Activated naive CD8-positive, alpha-beta T cell treated with anti-CD3 and anti-CD28 coated beads for 36 hours (primary cell): ENCODE results near the gene BIK. TPM values are rescaled to one million over a fixed set of nuclear protein-coding genes. Genes with fewer than 3 reads are reported as not detected.
"Not testable (repeated sequence)": the region's sequence is repeated elsewhere in the genome, so short reads cannot be mapped to it uniquely, and the experiment has no call there.

Experiments
- DNase-seq: peaks from one replicate; pipeline ENCODE4 v3.0.0; 2021
- H3K27ac Mint-ChIP-seq: one replicate; pipeline ENCODE4 v1.8.0; 2022; ENCODE audit warnings: mild to moderate bottlenecking, moderate library complexity, mixed read lengths
- H3K27me3 Mint-ChIP-seq: one replicate; pipeline ENCODE4 v1.8.0; 2022; ENCODE audit warnings: mild to moderate bottlenecking, mixed read lengths
- H3K36me3 Mint-ChIP-seq: one replicate; pipeline ENCODE4 v1.8.0; 2021; ENCODE audit warnings: mild to moderate bottlenecking, mixed read lengths
- H3K4me1 Mint-ChIP-seq: one replicate; pipeline ENCODE4 v1.8.0; 2021; ENCODE audit warnings: mixed read lengths
- H3K4me3 Mint-ChIP-seq: one replicate; pipeline ENCODE4 v1.8.0; 2022; ENCODE audit warnings: mild to moderate bottlenecking, moderate library complexity, mixed read lengths
- H3K9me3 Mint-ChIP-seq: one replicate; pipeline ENCODE4 v1.8.0; 2022; ENCODE audit warnings: mixed read lengths
- total RNA-seq, 2 experiments: library from RNA; stranded (reverse); gene quantifications; one replicate each; pipeline ENCODE4 v1.2.3, GENCODE V29; 2021

The BIK gene
- total RNA-seq, 2 experiments from 2014 or later, result 2.2 to 3.3 TPM

GRCh38 chr22:43142880-43143562 lies 32.5 kb downstream of the BIK start, which contains the start of gene MCAT:
MCAT (minus strand) TSS chr22:43143398; CDS start chr22:43143348, 50 bp downstream.
- no peaks in the 10 kb centered on the region for H3K9me3 Mint-ChIP-seq
- peak within 1 kb of the TSS; percentile 90 for H3K27ac Mint-ChIP-seq
- H3K27me3 Mint-ChIP-seq, result no peaks in the 10 kb centered on the region
- H3K36me3 Mint-ChIP-seq, result peaks cover 12% of the 10 kb centered on the region
- peaks cover 22% of the 10 kb centered on the region for H3K4me1 Mint-ChIP-seq
- DNase-seq, result peak; percentile 89
- H3K4me3 Mint-ChIP-seq, result peak within 1 kb of the TSS; percentile 87

- H3K4me3 Mint-ChIP-seq, result no peak overlapping the region
Observed at GRCh38 chr22:43144949-43145348, 34.4 kb downstream of the BIK start.

GRCh38 chr22:43145371-43145770 lies 34.8 kb downstream of the BIK start:
- H3K27me3 Mint-ChIP-seq, H3K27ac Mint-ChIP-seq, DNase-seq, H3K36me3 Mint-ChIP-seq, H3K9me3 Mint-ChIP-seq, H3K4me3 Mint-ChIP-seq: not testable (repeated sequence)
- peaks cover 22% of the 10 kb centered on the region for H3K4me1 Mint-ChIP-seq

More at GRCh38 chr22:43144949-43145348, 34.4 kb downstream of the BIK start:
- Mint-ChIP-seq H3K27ac (no peak overlapping the region), H3K27me3 (no peaks in the 10 kb centered on the region), H3K36me3 (peaks cover 7% of the 10 kb centered on the region), H3K9me3 (no peaks in the 10 kb centered on the region), H3K4me1 (peaks cover 22% of the 10 kb centered on the region)
- no peak for DNase-seq

GRCh38 chr22:43146332-43146731 lies 35.8 kb downstream of the BIK start:
- not testable (repeated sequence) for H3K4me3 Mint-ChIP-seq, H3K27me3 Mint-ChIP-seq, DNase-seq, H3K9me3 Mint-ChIP-seq, H3K36me3 Mint-ChIP-seq, H3K27ac Mint-ChIP-seq
- H3K4me1 Mint-ChIP-seq, result peaks cover 25% of the 10 kb centered on the region

- H3K36me3 Mint-ChIP-seq, result no peaks in the 10 kb centered on the region
- H3K4me1 Mint-ChIP-seq, result peaks cover 16% of the 10 kb centered on the region
- H3K9me3 Mint-ChIP-seq, result no peaks in the 10 kb centered on the region
- no peaks in the 10 kb centered on the region for H3K27me3 Mint-ChIP-seq
- DNase-seq, result no peak
- no peak overlapping the region for H3K4me3 Mint-ChIP-seq
- peak overlapping the region; percentile 19 for H3K27ac Mint-ChIP-seq
Observed at GRCh38 chr22:43147821-43148220, 37.3 kb downstream of the BIK start.

- H3K36me3 Mint-ChIP-seq, result peaks cover 1% of the 10 kb centered on the region
- no peaks in the 10 kb centered on the region for H3K27me3 Mint-ChIP-seq
- no peak overlapping the region for H3K4me3 Mint-ChIP-seq
- H3K9me3 Mint-ChIP-seq, result no peaks in the 10 kb centered on the region
- no peak overlapping the region for H3K27ac Mint-ChIP-seq
- DNase-seq, result no peak
- peaks cover 16% of the 10 kb centered on the region for H3K4me1 Mint-ChIP-seq
Observed at GRCh38 chr22:43148581-43148980, 38.0 kb downstream of the BIK start.

DNA sequence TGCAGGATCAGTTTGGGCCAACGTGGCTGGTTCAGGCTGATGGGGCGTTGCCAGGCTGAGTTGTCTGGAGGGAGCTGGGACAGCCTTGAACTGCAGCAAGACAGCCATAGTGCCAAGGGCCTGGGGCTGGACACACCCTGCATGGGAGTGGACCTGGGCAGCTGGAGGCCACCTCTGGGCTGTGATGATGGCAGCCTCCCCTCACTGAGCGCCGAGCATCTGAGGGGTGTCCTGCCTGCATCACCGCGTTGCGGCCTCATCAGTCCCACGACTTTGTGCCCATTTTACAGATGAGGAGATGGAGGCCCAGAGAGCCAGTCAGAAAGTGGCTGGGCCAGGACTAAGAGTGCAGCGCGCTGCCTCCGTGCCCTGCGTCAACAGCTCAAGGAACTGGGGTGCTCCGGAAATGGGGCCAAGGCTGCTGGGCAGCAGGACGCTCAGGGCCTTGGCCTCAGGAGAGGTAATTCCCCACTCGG lies 40.2 kb downstream of the BIK start:
- Mint-ChIP-seq H3K4me1 (peaks cover 19% of the 10 kb centered on the region), H3K27ac (peak overlapping the region; percentile 90), H3K9me3 (no peaks in the 10 kb centered on the region), H3K27me3 (no peaks in the 10 kb centered on the region), H3K4me3 (peak overlapping the region; percentile 85), H3K36me3 (peaks cover 1% of the 10 kb centered on the region)
- no peak for DNase-seq

- peak; percentile 61 for DNase-seq
- Mint-ChIP-seq H3K36me3 (peaks cover 1% of the 10 kb centered on the region), H3K9me3 (no peaks in the 10 kb centered on the region), H3K4me1 (peaks cover 19% of the 10 kb centered on the region), H3K27me3 (no peaks in the 10 kb centered on the region), H3K27ac (peak within 1 kb of the TSS; percentile 90), H3K4me3 (peak within 1 kb of the TSS; percentile 85)
Observed at GRCh38 chr22:43151251-43152002, 40.9 kb downstream of the BIK start, which contains the start of gene TSPO. TSPO (plus strand) TSS chr22:43151559; CDS start chr22:43159239, 7,680 bp downstream.

- Mint-ChIP-seq H3K9me3 (no peaks in the 10 kb centered on the region), H3K36me3 (peaks cover 1% of the 10 kb centered on the region)
Observed at GRCh38 chr22:43152003-43152356, 41.4 kb downstream of the BIK start.

GRCh38 chr22:43152357-43153071 lies 42.0 kb downstream of the BIK start:
- Mint-ChIP-seq H3K27me3 (no peaks in the 10 kb centered on the region), H3K4me3 (peak overlapping the region; percentile 85), H3K36me3 (peaks cover 1% of the 10 kb centered on the region), H3K4me1 (peaks cover 16% of the 10 kb centered on the region), H3K27ac (peak overlapping the region; percentile 79), H3K9me3 (no peaks in the 10 kb centered on the region)
- peak; percentile 69 for DNase-seq

More at GRCh38 chr22:43152003-43152356, 41.4 kb downstream of the BIK start:
- Mint-ChIP-seq H3K27ac (peak overlapping the region; percentile 79), H3K4me3 (peak overlapping the region; percentile 85), H3K27me3 (no peaks in the 10 kb centered on the region), H3K4me1 (peaks cover 19% of the 10 kb centered on the region)
- DNase-seq, result peak; percentile 20

- Mint-ChIP-seq H3K9me3 (no peaks in the 10 kb centered on the region), H3K4me3 (no peak overlapping the region), H3K27me3 (no peaks in the 10 kb centered on the region), H3K4me1 (peaks cover 13% of the 10 kb centered on the region), H3K27ac (no peak overlapping the region), H3K36me3 (peaks cover 3% of the 10 kb centered on the region)
- no peak for DNase-seq
Observed at GRCh38 chr22:43153899-43154298, 43.3 kb downstream of the BIK start.

DNA sequence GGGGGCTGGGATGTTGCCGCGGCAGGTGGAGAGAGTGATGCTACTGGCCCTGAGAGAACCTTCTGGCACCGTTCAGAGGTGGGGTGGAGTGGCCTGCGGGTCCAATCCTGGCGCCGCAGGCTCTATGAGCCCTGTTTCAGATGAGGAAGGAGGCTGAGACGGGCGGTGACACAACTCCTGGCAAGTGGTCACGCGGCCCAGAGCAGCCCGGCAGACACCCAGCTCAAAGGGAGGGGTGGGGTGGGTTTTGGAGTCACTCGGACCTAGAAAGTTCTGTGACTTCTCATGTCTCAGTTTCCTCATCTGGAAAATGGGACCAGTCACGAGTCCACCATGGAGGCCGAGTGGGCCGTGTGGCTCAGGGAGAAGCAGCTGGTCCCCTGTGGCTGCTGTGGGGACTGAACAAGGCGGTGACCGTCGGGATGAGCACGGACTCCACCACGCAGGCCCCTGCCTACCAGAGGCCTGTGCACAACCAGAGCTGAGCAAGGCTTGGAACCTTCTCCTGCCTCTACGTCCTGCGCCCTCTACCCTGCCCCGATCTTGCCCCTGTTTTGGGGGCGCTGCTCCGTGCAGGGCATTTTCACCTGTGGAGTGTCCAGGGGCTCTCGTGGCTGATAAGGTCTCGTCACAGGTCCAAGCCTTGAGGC lies 44.5 kb downstream of the BIK start:
- peaks cover 13% of the 10 kb centered on the region for H3K4me1 Mint-ChIP-seq
- H3K27ac Mint-ChIP-seq, result no peak overlapping the region
- no peak overlapping the region for H3K4me3 Mint-ChIP-seq
- no peak for DNase-seq
- peaks cover 3% of the 10 kb centered on the region for H3K36me3 Mint-ChIP-seq
- H3K27me3 Mint-ChIP-seq, result no peaks in the 10 kb centered on the region
- H3K9me3 Mint-ChIP-seq, result no peaks in the 10 kb centered on the region

DNA sequence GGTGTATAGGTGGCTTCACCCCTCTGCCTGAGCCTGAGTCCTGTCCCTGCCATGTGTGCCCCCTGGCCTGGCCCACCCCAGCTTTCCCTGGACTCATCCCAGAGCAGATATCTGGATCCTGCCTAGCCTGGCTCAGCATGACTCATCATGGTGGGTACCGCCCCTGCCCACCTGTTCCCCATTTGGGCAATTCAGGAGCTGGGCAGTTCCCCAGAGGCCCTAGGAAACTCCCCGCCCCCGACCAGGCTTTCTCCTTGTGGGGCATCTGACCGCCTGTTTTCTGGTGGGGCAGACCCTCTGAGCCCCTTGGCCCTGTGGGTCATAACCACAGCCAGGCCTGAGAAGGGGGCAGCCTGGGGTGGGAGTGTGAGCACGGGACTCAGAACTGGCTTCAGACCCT lies 45.2 kb downstream of the BIK start:
- H3K9me3 Mint-ChIP-seq, result no peaks in the 10 kb centered on the region
- no peak overlapping the region for H3K27ac Mint-ChIP-seq
- peaks cover 3% of the 10 kb centered on the region for H3K36me3 Mint-ChIP-seq
- no peaks in the 10 kb centered on the region for H3K27me3 Mint-ChIP-seq
- H3K4me1 Mint-ChIP-seq, result peaks cover 10% of the 10 kb centered on the region
- no peak for DNase-seq
- H3K4me3 Mint-ChIP-seq, result no peak overlapping the region

DNA sequence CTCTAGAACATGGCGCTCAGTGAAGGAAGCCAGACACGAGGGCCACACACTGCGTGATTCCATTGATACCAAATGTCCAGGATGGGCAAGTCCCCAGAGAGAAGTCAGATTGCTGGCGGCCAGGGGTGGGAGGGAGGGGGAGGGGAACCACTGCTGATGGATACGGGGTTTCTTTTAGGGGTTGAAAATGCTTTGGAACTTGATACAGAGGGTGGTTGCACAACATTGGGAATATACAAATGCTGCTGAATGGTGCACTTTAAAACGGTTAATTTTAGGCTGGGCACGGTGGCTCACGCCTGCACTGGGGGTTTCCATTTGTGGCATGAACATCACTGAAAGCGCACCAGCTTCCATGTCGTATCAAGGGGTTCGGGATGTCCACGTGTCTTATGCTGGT lies 45.9 kb downstream of the BIK start:
- H3K27me3 Mint-ChIP-seq, result no peaks in the 10 kb centered on the region
- H3K36me3 Mint-ChIP-seq, result peaks cover 3% of the 10 kb centered on the region
- no peak for DNase-seq
- H3K27ac Mint-ChIP-seq, result peak overlapping the region; percentile 34
- peaks cover 6% of the 10 kb centered on the region for H3K4me1 Mint-ChIP-seq
- H3K9me3 Mint-ChIP-seq, result no peaks in the 10 kb centered on the region
- H3K4me3 Mint-ChIP-seq, result no peak overlapping the region
